ENCODE results near the gene GRAMD1A. TPM values are rescaled to one million over a fixed set of nuclear protein-coding genes. Genes with fewer than 3 reads are reported as not detected.

The GRAMD1A gene
- total RNA-seq, 1 experiment from 2014 or later, result 125 TPM

DNA sequence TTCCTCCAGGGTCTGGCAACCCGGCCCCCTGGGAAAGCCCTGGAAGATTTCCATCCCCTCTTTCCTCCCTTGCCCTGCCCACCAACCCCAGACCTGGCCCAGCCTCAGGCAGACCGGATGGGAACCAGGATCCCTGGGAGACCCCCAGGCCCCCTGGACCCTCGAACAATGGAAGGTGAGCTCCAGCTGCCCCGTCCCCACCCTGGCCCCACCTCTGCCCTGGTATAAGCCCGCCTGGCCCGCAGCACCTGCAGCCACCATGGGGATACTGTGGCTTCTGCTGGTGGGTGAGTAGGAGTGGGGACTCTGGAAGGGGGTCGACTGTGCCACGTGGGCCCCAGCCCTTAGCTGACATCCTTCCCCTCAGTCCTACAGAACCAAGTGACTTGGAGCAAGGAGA, 73.8 kb downstream of the GRAMD1A start:
- no peak overlapping the region for H2AK5ac ChIP-seq (ENCODE audit: insufficient read length, low read length)
- no CpG with 5 or more reads among the region's 8 CpGs for WGBS (ENCODE audit: extremely low coverage, insufficient read length, low lambda C conversion rate)
- H2BK120ac ChIP-seq (ENCODE audit: low read depth, low read length, poor library complexity, severe bottlenecking), result no peak overlapping the region
- H3K18ac ChIP-seq (ENCODE audit: insufficient read length, low read depth, low read length), result no peak overlapping the region
- no peak overlapping the region for H3K27ac Mint-ChIP-seq
- H4K5ac ChIP-seq (ENCODE audit: insufficient read length, low read depth, low read length), result no peak overlapping the region
- H4K20me1 ChIP-seq (ENCODE audit: control insufficient read depth, insufficient read depth, insufficient read length), result no peaks in the 10 kb centered on the region
- H3K27me3 ChIP-seq (ENCODE audit: insufficient read depth, low read length), result no peaks in the 10 kb centered on the region
- H3K9me3 Mint-ChIP-seq, result peaks cover 3 to 6% of the 10 kb centered on the region in 2 experiments; a peak in 3 of 5 replicates
- H3K23ac ChIP-seq (ENCODE audit: insufficient read length, low read depth, low read length), result no peak overlapping the region
- no peak overlapping the region for H2BK15ac ChIP-seq (ENCODE audit: low read depth, low read length)
- H3K23me2 ChIP-seq (ENCODE audit: insufficient read length, low read depth, low read length, poor library complexity, severe bottlenecking), result no peaks in the 10 kb centered on the region
- no peak overlapping the region for H3K4ac ChIP-seq (ENCODE audit: low read depth, low read length)
- no peak overlapping the region for H4K8ac ChIP-seq (replicated peaks; ENCODE audit: insufficient read length, low read depth, low read length)
- no peak overlapping the region for H2BK5ac ChIP-seq (ENCODE audit: insufficient read length, low read length)
- peaks cover 7 to 14% of the 10 kb centered on the region in 2 experiments for H3K4me1 Mint-ChIP-seq
- no peaks in the 10 kb centered on the region for H3K79me2 ChIP-seq (ENCODE audit: insufficient read depth, low read length)
- H3K4me2 ChIP-seq (ENCODE audit: insufficient read depth, insufficient read length, low read length), result no peak overlapping the region
- no peak overlapping the region for H3K9ac ChIP-seq (ENCODE audit: extremely low read depth, insufficient read length, low read length)
- TF ChIP-seq, protein P1, sequence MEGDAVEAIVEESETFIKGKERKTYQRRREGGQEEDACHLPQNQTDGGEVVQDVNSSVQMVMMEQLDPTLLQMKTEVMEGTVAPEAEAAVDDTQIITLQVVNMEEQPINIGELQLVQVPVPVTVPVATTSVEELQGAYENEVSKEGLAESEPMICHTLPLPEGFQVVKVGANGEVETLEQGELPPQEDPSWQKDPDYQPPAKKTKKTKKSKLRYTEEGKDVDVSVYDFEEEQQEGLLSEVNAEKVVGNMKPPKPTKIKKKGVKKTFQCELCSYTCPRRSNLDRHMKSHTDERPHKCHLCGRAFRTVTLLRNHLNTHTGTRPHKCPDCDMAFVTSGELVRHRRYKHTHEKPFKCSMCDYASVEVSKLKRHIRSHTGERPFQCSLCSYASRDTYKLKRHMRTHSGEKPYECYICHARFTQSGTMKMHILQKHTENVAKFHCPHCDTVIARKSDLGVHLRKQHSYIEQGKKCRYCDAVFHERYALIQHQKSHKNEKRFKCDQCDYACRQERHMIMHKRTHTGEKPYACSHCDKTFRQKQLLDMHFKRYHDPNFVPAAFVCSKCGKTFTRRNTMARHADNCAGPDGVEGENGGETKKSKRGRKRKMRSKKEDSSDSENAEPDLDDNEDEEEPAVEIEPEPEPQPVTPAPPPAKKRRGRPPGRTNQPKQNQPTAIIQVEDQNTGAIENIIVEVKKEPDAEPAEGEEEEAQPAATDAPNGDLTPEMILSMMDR (conservative IDR thresholded peaks at IDR 0.05), result no peak
- H3K36me3 Mint-ChIP-seq (ENCODE audit: insufficient read depth in 1 of 3, low read depth in 3 of 3), result no peaks in the 10 kb centered on the region; a peak in 1 of 7 replicates
- no peak overlapping the region for H4K91ac ChIP-seq (ENCODE audit: insufficient read length, low read depth, low read length)
- peaks cover 5% of the 10 kb centered on the region; the same call in 1 of the 2 replicates for H3K4me1 ChIP-seq (ENCODE audit: insufficient read depth, low read length)
- no peak overlapping the region for H3K14ac ChIP-seq (ENCODE audit: insufficient read depth, low read length)
- H3K27ac ChIP-seq (ENCODE audit: insufficient read length, low read depth, low read length), result no peak overlapping the region
- peaks cover 6% of the 10 kb centered on the region for H3K27me3 Mint-ChIP-seq (ENCODE audit: low read depth)
- H3K56ac ChIP-seq (ENCODE audit: insufficient read length, low read depth, low read length), result no peak overlapping the region
- no peak overlapping the region for H3K4me3 Mint-ChIP-seq
- no peak for DNase-seq
- no peak overlapping the region for H2BK12ac ChIP-seq (ENCODE audit: insufficient read length, low read depth, low read length)
- H2AFZ ChIP-seq (ENCODE audit: low read length), result no peak overlapping the region
- no peaks in the 10 kb centered on the region for H3K79me1 ChIP-seq (ENCODE audit: insufficient read depth, low read depth, low read length, poor library complexity, severe bottlenecking)
- no peak overlapping the region for H3T11ph ChIP-seq (ENCODE audit: low read length)
- no peak overlapping the region for H2BK20ac ChIP-seq (ENCODE audit: low read depth, low read length, poor library complexity, severe bottlenecking)
- H3K9me3 ChIP-seq (ENCODE audit: control insufficient read depth, low read depth, low read length), result no peaks in the 10 kb centered on the region
